ENCODE results near the gene ACTMAP. TPM values are rescaled to one million over a fixed set of nuclear protein-coding genes. Genes with fewer than 3 reads are reported as not detected.

Gene ACTMAP
- total RNA-seq, 1 experiment from 2014 or later: 27.7 TPM

DNA sequence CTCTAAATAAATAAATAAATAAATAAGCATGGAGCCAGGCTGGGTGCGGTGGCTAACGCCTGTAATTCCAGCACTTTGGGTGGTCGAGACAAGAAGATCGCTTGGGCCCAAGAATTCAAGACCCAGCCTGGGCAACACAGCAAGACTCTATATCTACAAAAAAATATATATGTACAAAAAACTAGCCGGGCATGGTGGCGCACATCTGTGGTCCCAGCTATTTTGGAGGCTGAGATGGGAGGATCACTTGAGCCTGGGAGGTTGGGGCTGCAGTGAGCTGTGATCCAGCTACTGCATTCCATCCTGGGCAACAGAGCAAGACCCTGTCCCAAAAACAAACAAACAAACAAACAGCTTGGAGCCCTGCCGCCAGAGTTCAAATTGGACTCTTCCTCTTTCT, 2.7 kb downstream of the ACTMAP start:
- no CpG with 5 or more reads among the region's 7 CpGs for WGBS (ENCODE audit: extremely low coverage, insufficient read length, low lambda C conversion rate)
- Histone ChIP-seq H3K27ac (ENCODE audit: insufficient read length, low read depth, low read length) (no peak overlapping the region), H3K4ac (ENCODE audit: low read depth, low read length) (no peak overlapping the region), H3K9me3 (ENCODE audit: control insufficient read depth, low read depth, low read length) (no peaks in the 10 kb centered on the region), H2BK20ac (ENCODE audit: low read depth, low read length, poor library complexity, severe bottlenecking) (no peak overlapping the region), H3K18ac (ENCODE audit: insufficient read length, low read depth, low read length) (no peak overlapping the region), H3K23ac (ENCODE audit: insufficient read length, low read depth, low read length) (no peak overlapping the region), H4K8ac (replicated peaks; ENCODE audit: insufficient read length, low read depth, low read length) (no peak overlapping the region), H2BK15ac (ENCODE audit: low read depth, low read length) (no peak overlapping the region), H3K4me2 (ENCODE audit: insufficient read depth, insufficient read length, low read length) (no peak overlapping the region), H3K9ac (ENCODE audit: extremely low read depth, insufficient read length, low read length) (no peak overlapping the region), H4K91ac (ENCODE audit: insufficient read length, low read depth, low read length) (no peak overlapping the region), H2BK120ac (ENCODE audit: low read depth, low read length, poor library complexity, severe bottlenecking) (no peak overlapping the region), H3T11ph (ENCODE audit: low read length) (no peak overlapping the region), H3K79me2 (ENCODE audit: insufficient read depth, low read length) (peaks cover 10% of the 10 kb centered on the region; the same call in 1 of the 2 replicates), H4K20me1 (ENCODE audit: control insufficient read depth, insufficient read depth, insufficient read length) (no peaks in the 10 kb centered on the region), H3K14ac (ENCODE audit: insufficient read depth, low read length) (no peak overlapping the region), H3K79me1 (ENCODE audit: insufficient read depth, low read depth, low read length, poor library complexity, severe bottlenecking) (no peaks in the 10 kb centered on the region), H3K23me2 (ENCODE audit: insufficient read length, low read depth, low read length, poor library complexity, severe bottlenecking) (peaks cover 9% of the 10 kb centered on the region), H4K5ac (ENCODE audit: insufficient read length, low read depth, low read length) (no peak overlapping the region), H2AFZ (ENCODE audit: low read length) (no peak overlapping the region), H3K4me1 (ENCODE audit: insufficient read depth, low read length) (peaks cover 4% of the 10 kb centered on the region; the same call in 1 of the 2 replicates), H3K56ac (ENCODE audit: insufficient read length, low read depth, low read length) (no peak overlapping the region), H2BK5ac (ENCODE audit: insufficient read length, low read length) (no peak overlapping the region), H2BK12ac (ENCODE audit: insufficient read length, low read depth, low read length) (no peak overlapping the region), H3K27me3 (ENCODE audit: insufficient read depth, low read length) (no peaks in the 10 kb centered on the region), H2AK5ac (ENCODE audit: insufficient read length, low read length) (no peak overlapping the region)
- Mint-ChIP-seq H3K27me3 (ENCODE audit: low read depth) (no peaks in the 10 kb centered on the region; the same call in none of the 2 replicates), H3K4me1 (peaks cover 22 to 30% of the 10 kb centered on the region in 2 experiments), H3K27ac (no peak overlapping the region), H3K9me3 (peaks cover 0 to 3% of the 10 kb centered on the region in 2 experiments; a peak in 1 of 5 replicates), H3K4me3 (no peak overlapping the region), H3K36me3 (ENCODE audit: insufficient read depth in 1 of 3, low read depth in 3 of 3) (peaks cover 18 to 23% (median 22%) of the 10 kb centered on the region in 3 experiments)
- no peak for DNase-seq
- TF ChIP-seq, protein P1, sequence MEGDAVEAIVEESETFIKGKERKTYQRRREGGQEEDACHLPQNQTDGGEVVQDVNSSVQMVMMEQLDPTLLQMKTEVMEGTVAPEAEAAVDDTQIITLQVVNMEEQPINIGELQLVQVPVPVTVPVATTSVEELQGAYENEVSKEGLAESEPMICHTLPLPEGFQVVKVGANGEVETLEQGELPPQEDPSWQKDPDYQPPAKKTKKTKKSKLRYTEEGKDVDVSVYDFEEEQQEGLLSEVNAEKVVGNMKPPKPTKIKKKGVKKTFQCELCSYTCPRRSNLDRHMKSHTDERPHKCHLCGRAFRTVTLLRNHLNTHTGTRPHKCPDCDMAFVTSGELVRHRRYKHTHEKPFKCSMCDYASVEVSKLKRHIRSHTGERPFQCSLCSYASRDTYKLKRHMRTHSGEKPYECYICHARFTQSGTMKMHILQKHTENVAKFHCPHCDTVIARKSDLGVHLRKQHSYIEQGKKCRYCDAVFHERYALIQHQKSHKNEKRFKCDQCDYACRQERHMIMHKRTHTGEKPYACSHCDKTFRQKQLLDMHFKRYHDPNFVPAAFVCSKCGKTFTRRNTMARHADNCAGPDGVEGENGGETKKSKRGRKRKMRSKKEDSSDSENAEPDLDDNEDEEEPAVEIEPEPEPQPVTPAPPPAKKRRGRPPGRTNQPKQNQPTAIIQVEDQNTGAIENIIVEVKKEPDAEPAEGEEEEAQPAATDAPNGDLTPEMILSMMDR (conservative IDR thresholded peaks at IDR 0.05): no peak

All from H9 (cell line).